DMS53 treated with DMSO at 0.1 percent for 48 hours (cell line): ENCODE data around the gene KCP.

Experiments
- DNase-seq: peaks from one replicate; lab custom pipeline; 2025; ENCODE audit not compliant: unreplicated experiment; lab: John Stamatoyannopoulos, UW

KCP gene

DNA sequence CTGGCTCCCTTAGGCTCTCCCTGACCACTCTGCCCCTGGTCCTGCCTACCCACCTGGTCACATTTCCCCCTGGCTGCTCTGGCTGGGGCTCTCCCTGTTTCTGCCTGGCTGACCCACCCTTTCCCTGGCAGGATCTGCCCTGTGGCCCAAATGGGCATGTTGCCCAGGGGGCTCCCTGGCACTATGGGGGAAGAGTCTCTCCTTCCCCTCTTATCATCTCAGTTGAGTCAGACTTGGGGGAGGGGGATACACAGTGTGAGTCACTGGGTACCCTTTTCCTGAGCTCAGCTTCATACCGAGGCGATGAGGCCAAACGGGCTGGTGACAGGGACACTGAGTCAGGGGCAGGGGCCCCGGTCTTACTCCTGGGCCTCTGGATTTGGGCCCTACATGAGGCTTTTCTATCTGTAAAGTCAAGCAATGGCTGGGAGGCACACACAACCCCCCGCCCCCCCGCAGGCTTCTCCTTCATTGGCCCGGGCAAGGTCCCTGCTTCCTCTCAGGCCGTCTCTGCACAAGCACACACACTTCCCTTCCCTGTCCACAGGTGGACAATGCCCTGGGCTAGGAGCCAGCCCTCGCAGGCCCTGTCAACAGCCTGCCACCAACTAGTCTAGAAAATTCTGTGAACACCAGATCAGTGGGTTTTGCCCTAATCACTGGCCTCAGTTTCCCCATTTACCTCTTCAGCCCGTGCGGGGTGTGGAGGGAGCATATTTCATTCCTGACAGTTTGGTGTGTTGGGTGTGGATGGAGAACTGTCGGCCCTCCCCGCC lies 80.9 kb downstream of the KCP start:
- DNase-seq = peak; percentile 13

DNA sequence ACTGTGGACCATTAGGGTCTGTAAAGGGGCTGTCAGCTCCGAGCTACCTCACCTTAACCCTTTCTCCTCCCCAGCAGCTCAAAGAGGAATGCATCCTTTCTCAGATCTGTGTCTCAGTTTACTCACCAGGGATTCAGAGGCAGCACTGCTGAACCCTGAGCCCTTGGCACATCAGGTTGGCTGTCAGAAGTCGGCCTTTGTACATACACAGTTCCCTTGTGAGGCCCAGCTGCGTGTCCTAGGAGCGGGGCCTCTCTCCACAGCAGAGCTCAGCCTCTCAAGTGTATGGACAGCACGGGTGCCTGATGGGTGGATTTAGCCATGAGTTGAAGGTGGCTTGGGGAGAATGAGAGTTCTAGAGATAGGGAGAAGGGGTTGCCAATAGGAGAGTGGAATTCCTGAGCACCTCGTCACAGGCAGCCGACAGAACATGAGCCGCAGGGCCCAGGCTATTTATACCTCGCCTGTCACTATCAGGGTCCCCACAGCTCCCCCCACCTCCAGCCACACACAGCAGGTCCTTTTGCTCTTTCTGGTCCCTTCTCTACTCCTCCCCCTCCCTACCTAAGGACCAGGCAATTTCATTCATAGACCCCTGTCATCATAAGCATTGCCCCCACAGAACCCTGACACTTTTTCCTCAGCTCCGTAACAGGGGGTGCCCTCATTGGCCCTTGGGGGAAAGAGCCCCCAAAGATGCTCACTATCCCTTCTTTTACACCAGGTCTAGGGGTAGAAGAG lies 82.4 kb downstream of the KCP start:
- DNase-seq = no peak

- no peak for DNase-seq
Observed at GRCh38 chr7:128827248-128827958, 83.1 kb downstream of the KCP start.

DNA sequence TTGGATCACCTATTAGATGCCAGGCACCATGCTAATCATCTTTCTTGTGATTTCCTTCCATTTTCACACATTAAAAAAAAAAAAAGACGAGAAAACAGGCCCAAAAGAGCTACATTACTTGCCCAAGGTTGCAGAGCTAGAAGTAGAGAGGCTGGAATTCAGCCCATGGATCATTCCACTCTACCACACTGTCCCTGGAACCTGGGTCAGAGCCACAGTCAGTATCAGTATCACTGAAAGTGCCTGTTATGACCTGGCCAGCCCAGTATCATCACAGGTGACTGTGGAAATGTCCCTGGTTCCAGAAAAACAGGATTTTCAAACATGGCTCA lies 83.6 kb downstream of the KCP start:
- no peak for DNase-seq
